Measurements from ENCODE around the gene SWAP70.
A peak's percentile ranks its signal among the peaks of the same experiment; 100 is the strongest.

SWAP70 gene

GRCh38 chr11:9720290-9720630 lies 56.4 kb downstream of the SWAP70 start:
- Histone ChIP-seq H3K9me3 (ENCODE audit: insufficient read depth, low read depth, low read length) (no peaks in the 10 kb centered on the region), H3K27me3 (ENCODE audit: insufficient read depth, low read length) (no peaks in the 10 kb centered on the region), H3K4me3 (ENCODE audit: low read length) (no peak overlapping the region), H3K36me3 (ENCODE audit: insufficient read depth, low read length) (peaks cover 21% of the 10 kb centered on the region), H3K4me1 (ENCODE audit: insufficient read depth, low read length) (peaks cover 13% of the 10 kb centered on the region), H3K9ac (ENCODE audit: low read depth, low read length) (no peak overlapping the region), H3K27ac (ENCODE audit: low read depth, low read length) (no peak overlapping the region)
- WGBS: 96% methylated on average over 5 of the region's 5 CpGs

- Histone ChIP-seq H3K9me3 (ENCODE audit: insufficient read depth, low read depth, low read length) (no peaks in the 10 kb centered on the region), H3K27ac (ENCODE audit: low read depth, low read length) (no peak overlapping the region), H3K36me3 (ENCODE audit: insufficient read depth, low read length) (peaks cover 23% of the 10 kb centered on the region), H3K9ac (ENCODE audit: low read depth, low read length) (no peak overlapping the region), H3K4me1 (ENCODE audit: insufficient read depth, low read length) (peaks cover 13% of the 10 kb centered on the region), H3K4me3 (ENCODE audit: low read length) (no peak overlapping the region), H3K27me3 (ENCODE audit: insufficient read depth, low read length) (no peaks in the 10 kb centered on the region)
- 92% methylated on average over 4 of the region's 4 CpGs for WGBS
These were observed 58.1 kb downstream of the SWAP70 start for GRCh38 chr11:9722023-9722422.

GRCh38 chr11:9722893-9723292 lies 59.0 kb downstream of the SWAP70 start:
- Histone ChIP-seq H3K36me3 (ENCODE audit: insufficient read depth, low read length) (peaks cover 27% of the 10 kb centered on the region), H3K27me3 (ENCODE audit: insufficient read depth, low read length) (no peaks in the 10 kb centered on the region)

GRCh38 chr11:9726321-9727022 lies 62.6 kb downstream of the SWAP70 start:
- H3K36me3 ChIP-seq (ENCODE audit: insufficient read depth, low read length): peaks cover 54% of the 10 kb centered on the region
- no peaks in the 10 kb centered on the region for H3K9me3 ChIP-seq (ENCODE audit: insufficient read depth, low read depth, low read length)
- H3K27me3 ChIP-seq (ENCODE audit: insufficient read depth, low read length): no peaks in the 10 kb centered on the region
- no peak overlapping the region for H3K9ac ChIP-seq (ENCODE audit: low read depth, low read length)
- peaks cover 13% of the 10 kb centered on the region for H3K4me1 ChIP-seq (ENCODE audit: insufficient read depth, low read length)
- no peak overlapping the region for H3K27ac ChIP-seq (ENCODE audit: low read depth, low read length)
- H3K4me3 ChIP-seq (ENCODE audit: low read length): no peak overlapping the region
- 72% methylated on average over 2 of the region's 3 CpGs for WGBS

More at GRCh38 chr11:9722893-9723292, 59.0 kb downstream of the SWAP70 start:
- Histone ChIP-seq H3K4me3 (ENCODE audit: low read length) (no peak overlapping the region), H3K9me3 (ENCODE audit: insufficient read depth, low read depth, low read length) (no peaks in the 10 kb centered on the region), H3K9ac (ENCODE audit: low read depth, low read length) (no peak overlapping the region), H3K27ac (ENCODE audit: low read depth, low read length) (no peak overlapping the region), H3K4me1 (ENCODE audit: insufficient read depth, low read length) (peaks cover 13% of the 10 kb centered on the region)
- WGBS: 71% methylated on average over 2 of the region's 2 CpGs

GRCh38 chr11:9728058-9728457 lies 64.2 kb downstream of the SWAP70 start:
- H3K4me1 ChIP-seq (ENCODE audit: insufficient read depth, low read length): peaks cover 4% of the 10 kb centered on the region; the same call in 1 of the 2 replicates
- peaks cover 66% of the 10 kb centered on the region for H3K36me3 ChIP-seq (ENCODE audit: insufficient read depth, low read length)
- H3K27me3 ChIP-seq (ENCODE audit: insufficient read depth, low read length): no peaks in the 10 kb centered on the region
- no peaks in the 10 kb centered on the region for H3K9me3 ChIP-seq (ENCODE audit: insufficient read depth, low read depth, low read length)
- H3K9ac ChIP-seq (ENCODE audit: low read depth, low read length): no peak overlapping the region
- 98% methylated on average over 2 of the region's 3 CpGs for WGBS
- H3K27ac ChIP-seq (ENCODE audit: low read depth, low read length): no peak overlapping the region
- H3K4me3 ChIP-seq (ENCODE audit: low read length): no peak overlapping the region

- Histone ChIP-seq H3K4me1 (ENCODE audit: insufficient read depth, low read length) (no peaks in the 10 kb centered on the region), H3K9me3 (ENCODE audit: insufficient read depth, low read depth, low read length) (no peaks in the 10 kb centered on the region), H3K27me3 (ENCODE audit: insufficient read depth, low read length) (no peaks in the 10 kb centered on the region), H3K36me3 (ENCODE audit: insufficient read depth, low read length) (peaks cover 77% of the 10 kb centered on the region), H3K4me3 (ENCODE audit: low read length) (no peak overlapping the region), H3K27ac (ENCODE audit: low read depth, low read length) (no peak overlapping the region), H3K9ac (ENCODE audit: low read depth, low read length) (no peak overlapping the region)
- 95% methylated on average over 1 of the region's 1 CpG for WGBS
These were observed 67.4 kb downstream of the SWAP70 start for GRCh38 chr11:9731256-9731655.

GRCh38 chr11:9732453-9732852 lies 68.6 kb downstream of the SWAP70 start:
- Histone ChIP-seq H3K36me3 (ENCODE audit: insufficient read depth, low read length) (peaks cover 86% of the 10 kb centered on the region), H3K4me3 (ENCODE audit: low read length) (no peak overlapping the region), H3K27me3 (ENCODE audit: insufficient read depth, low read length) (no peaks in the 10 kb centered on the region), H3K9me3 (ENCODE audit: insufficient read depth, low read depth, low read length) (no peaks in the 10 kb centered on the region), H3K27ac (ENCODE audit: low read depth, low read length) (no peak overlapping the region), H3K4me1 (ENCODE audit: insufficient read depth, low read length) (no peaks in the 10 kb centered on the region), H3K9ac (ENCODE audit: low read depth, low read length) (no peak overlapping the region)
- WGBS: 89% methylated on average over 11 of the region's 11 CpGs

- no peaks in the 10 kb centered on the region for H3K27me3 ChIP-seq (ENCODE audit: insufficient read depth, low read length)
- H3K36me3 ChIP-seq (ENCODE audit: insufficient read depth, low read length): peaks cover 83% of the 10 kb centered on the region
- H3K4me3 ChIP-seq (ENCODE audit: low read length): no peak overlapping the region
- WGBS: 92% methylated on average over 3 of the region's 3 CpGs
- no peaks in the 10 kb centered on the region for H3K4me1 ChIP-seq (ENCODE audit: insufficient read depth, low read length)
- no peak overlapping the region for H3K9ac ChIP-seq (ENCODE audit: low read depth, low read length)
- H3K27ac ChIP-seq (ENCODE audit: low read depth, low read length): no peak overlapping the region
- H3K9me3 ChIP-seq (ENCODE audit: insufficient read depth, low read depth, low read length): no peaks in the 10 kb centered on the region
These were observed 69.3 kb downstream of the SWAP70 start for GRCh38 chr11:9733212-9733611.

GRCh38 chr11:9735236-9735635 lies 71.4 kb downstream of the SWAP70 start:
- H3K4me1 ChIP-seq (ENCODE audit: insufficient read depth, low read length): no peaks in the 10 kb centered on the region
- no peaks in the 10 kb centered on the region for H3K27me3 ChIP-seq (ENCODE audit: insufficient read depth, low read length)
- no peak overlapping the region for H3K4me3 ChIP-seq (ENCODE audit: low read length)
- no peaks in the 10 kb centered on the region for H3K9me3 ChIP-seq (ENCODE audit: insufficient read depth, low read depth, low read length)
- H3K9ac ChIP-seq (ENCODE audit: low read depth, low read length): no peak overlapping the region
- WGBS: 95% methylated on average over 3 of the region's 3 CpGs
- peaks cover 83% of the 10 kb centered on the region for H3K36me3 ChIP-seq (ENCODE audit: insufficient read depth, low read length)
- no peak overlapping the region for H3K27ac ChIP-seq (ENCODE audit: low read depth, low read length)

- Histone ChIP-seq H3K27ac (ENCODE audit: low read depth, low read length) (0 out of 2 replicates have a peak overlapping the region, but pooled peaks have one; percentile 1), H3K4me3 (ENCODE audit: low read length) (no peak overlapping the region), H3K9me3 (ENCODE audit: insufficient read depth, low read depth, low read length) (no peaks in the 10 kb centered on the region), H3K36me3 (ENCODE audit: insufficient read depth, low read length) (peaks cover 83% of the 10 kb centered on the region), H3K27me3 (ENCODE audit: insufficient read depth, low read length) (no peaks in the 10 kb centered on the region), H3K9ac (ENCODE audit: low read depth, low read length) (no peak overlapping the region), H3K4me1 (ENCODE audit: insufficient read depth, low read length) (no peaks in the 10 kb centered on the region)
- 100% methylated on average over 1 of the region's 2 CpGs for WGBS
These were observed 72.0 kb downstream of the SWAP70 start for GRCh38 chr11:9735919-9736318.

GRCh38 chr11:9736365-9736764 lies 72.5 kb downstream of the SWAP70 start:
- peaks cover 87% of the 10 kb centered on the region for H3K36me3 ChIP-seq (ENCODE audit: insufficient read depth, low read length)
- H3K27ac ChIP-seq (ENCODE audit: low read depth, low read length): 0 out of 2 replicates have a peak overlapping the region, but pooled peaks have one; percentile 1
- no peak overlapping the region for H3K4me3 ChIP-seq (ENCODE audit: low read length)
- H3K9ac ChIP-seq (ENCODE audit: low read depth, low read length): no peak overlapping the region
- no peaks in the 10 kb centered on the region for H3K9me3 ChIP-seq (ENCODE audit: insufficient read depth, low read depth, low read length)
- WGBS: 83% methylated on average over 2 of the region's 2 CpGs
- H3K27me3 ChIP-seq (ENCODE audit: insufficient read depth, low read length): no peaks in the 10 kb centered on the region
- no peaks in the 10 kb centered on the region for H3K4me1 ChIP-seq (ENCODE audit: insufficient read depth, low read length)

- WGBS: 68% methylated on average over 3 of the region's 3 CpGs
- Histone ChIP-seq H3K9ac (ENCODE audit: low read depth, low read length) (no peak overlapping the region), H3K9me3 (ENCODE audit: insufficient read depth, low read depth, low read length) (no peaks in the 10 kb centered on the region), H3K4me3 (ENCODE audit: low read length) (no peak overlapping the region), H3K27ac (ENCODE audit: low read depth, low read length) (no peak overlapping the region), H3K4me1 (ENCODE audit: insufficient read depth, low read length) (no peaks in the 10 kb centered on the region), H3K27me3 (ENCODE audit: insufficient read depth, low read length) (no peaks in the 10 kb centered on the region), H3K36me3 (ENCODE audit: insufficient read depth, low read length) (peaks cover 88% of the 10 kb centered on the region)
These were observed 74.2 kb downstream of the SWAP70 start for GRCh38 chr11:9738116-9738515.
